HL-60 (cell line): Measurements from ENCODE around the gene HAP1.

Source experiments
- CTCF ChIP-seq: IDR thresholded peaks from one replicate; pipeline ENCODE4 v1.5.1; 2011; ENCODE audit warnings: low read length, control low read depth, inconsistent platforms; ENCODE audit not compliant: insufficient read depth
- POLR2AphosphoS5 ChIP-seq: IDR thresholded peaks from 2 replicates; pipeline ENCODE4 v1.6.1; 2012; ENCODE audit warnings: low read depth
- TF ChIP-seq, protein P1 (sequence below): IDR thresholded peaks from 2 replicates; pipeline ENCODE4 v1.6.1; 2012; ENCODE audit warnings: low read depth; ENCODE audit not compliant: insufficient replicate concordance

DNA sequence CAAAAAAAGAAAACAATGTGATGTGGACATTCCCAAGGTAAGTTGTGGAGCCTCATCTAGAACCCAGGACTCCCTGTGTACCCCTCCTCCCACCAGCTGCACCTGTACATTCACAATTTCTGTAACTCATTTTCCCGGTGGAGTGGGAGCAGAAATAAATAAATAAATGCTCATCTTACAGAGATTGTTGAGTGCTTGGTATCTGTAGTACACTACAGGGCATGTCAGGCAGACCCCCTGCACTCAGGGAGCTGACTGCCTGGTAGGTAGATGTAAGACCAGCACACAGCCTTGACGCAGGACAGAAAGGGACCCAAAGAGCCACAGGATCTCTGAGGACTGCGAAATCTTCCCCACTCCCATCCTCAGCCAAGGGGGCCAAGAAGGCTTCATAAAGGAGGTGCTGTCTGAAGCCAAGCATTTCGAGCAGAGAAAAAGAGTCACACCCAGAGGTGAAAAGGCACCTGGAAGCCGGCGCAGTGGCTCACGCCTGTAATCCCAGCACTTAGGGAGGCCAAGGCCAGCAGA is 39.2 kb downstream of the HAP1 start:
- TF ChIP-seq CTCF (no peak), POLR2AphosphoS5 (no peak)
- TF ChIP-seq, protein P1, sequence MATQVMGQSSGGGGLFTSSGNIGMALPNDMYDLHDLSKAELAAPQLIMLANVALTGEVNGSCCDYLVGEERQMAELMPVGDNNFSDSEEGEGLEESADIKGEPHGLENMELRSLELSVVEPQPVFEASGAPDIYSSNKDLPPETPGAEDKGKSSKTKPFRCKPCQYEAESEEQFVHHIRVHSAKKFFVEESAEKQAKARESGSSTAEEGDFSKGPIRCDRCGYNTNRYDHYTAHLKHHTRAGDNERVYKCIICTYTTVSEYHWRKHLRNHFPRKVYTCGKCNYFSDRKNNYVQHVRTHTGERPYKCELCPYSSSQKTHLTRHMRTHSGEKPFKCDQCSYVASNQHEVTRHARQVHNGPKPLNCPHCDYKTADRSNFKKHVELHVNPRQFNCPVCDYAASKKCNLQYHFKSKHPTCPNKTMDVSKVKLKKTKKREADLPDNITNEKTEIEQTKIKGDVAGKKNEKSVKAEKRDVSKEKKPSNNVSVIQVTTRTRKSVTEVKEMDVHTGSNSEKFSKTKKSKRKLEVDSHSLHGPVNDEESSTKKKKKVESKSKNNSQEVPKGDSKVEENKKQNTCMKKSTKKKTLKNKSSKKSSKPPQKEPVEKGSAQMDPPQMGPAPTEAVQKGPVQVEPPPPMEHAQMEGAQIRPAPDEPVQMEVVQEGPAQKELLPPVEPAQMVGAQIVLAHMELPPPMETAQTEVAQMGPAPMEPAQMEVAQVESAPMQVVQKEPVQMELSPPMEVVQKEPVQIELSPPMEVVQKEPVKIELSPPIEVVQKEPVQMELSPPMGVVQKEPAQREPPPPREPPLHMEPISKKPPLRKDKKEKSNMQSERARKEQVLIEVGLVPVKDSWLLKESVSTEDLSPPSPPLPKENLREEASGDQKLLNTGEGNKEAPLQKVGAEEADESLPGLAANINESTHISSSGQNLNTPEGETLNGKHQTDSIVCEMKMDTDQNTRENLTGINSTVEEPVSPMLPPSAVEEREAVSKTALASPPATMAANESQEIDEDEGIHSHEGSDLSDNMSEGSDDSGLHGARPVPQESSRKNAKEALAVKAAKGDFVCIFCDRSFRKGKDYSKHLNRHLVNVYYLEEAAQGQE, result no peak
